RPMI8226 (cell line): Measurements from ENCODE around the gene LSM12.
"Not testable (repeated sequence)": the region's sequence is repeated elsewhere in the genome, so short reads cannot be mapped to it uniquely, and the experiment has no call there.

Source experiments
- DNase-seq: peaks from one replicate; pipeline ENCODE4 v3.0.0-alpha.2; 2015

The LSM12 gene

GRCh38 chr17:44006598-44007345 is 59.7 kb downstream of the LSM12 start:
- DNase-seq, result peak; percentile 97

GRCh38 chr17:44006272-44006597 is 60.2 kb downstream of the LSM12 start:
- no peak for DNase-seq

- DNase-seq, result peak; percentile 32
Measured at GRCh38 chr17:44005527-44006271, 60.8 kb downstream of the LSM12 start.

GRCh38 chr17:44004761-44005526 is 61.5 kb downstream of the LSM12 start:
- DNase-seq, result no peak

GRCh38 chr17:44004077-44004760 is 62.3 kb downstream of the LSM12 start, which contains the start of gene NAGS:
TSS of gene NAGS (plus strand) at chr17:44004622. CDS start at chr17:44004664, 42 bp downstream.
- no peak for DNase-seq

- DNase-seq, result no peak
Measured at GRCh38 chr17:44002141-44002848, 64.2 kb downstream of the LSM12 start.

GRCh38 chr17:44001461-44001920 is 65.0 kb downstream of the LSM12 start:
- no peak for DNase-seq

- no peak for DNase-seq
Measured at GRCh38 chr17:44000871-44001460, 65.5 kb downstream of the LSM12 start.

GRCh38 chr17:44000141-44000860 is 66.2 kb downstream of the LSM12 start:
- no peak for DNase-seq

- DNase-seq, result no peak
Measured at GRCh38 chr17:43999024-43999423, 67.4 kb downstream of the LSM12 start.

GRCh38 chr17:43998552-43998951 is 67.9 kb downstream of the LSM12 start:
- DNase-seq, result no peak

GRCh38 chr17:43997180-43997579 is 69.3 kb downstream of the LSM12 start:
- DNase-seq, result not testable (repeated sequence)

- DNase-seq, result no peak
Measured at GRCh38 chr17:43995150-43995471, 71.4 kb downstream of the LSM12 start.

GRCh38 chr17:43994272-43995149 is 72.0 kb downstream of the LSM12 start:
- DNase-seq, result peak; percentile 71

- DNase-seq, result no peak
Measured at GRCh38 chr17:43992641-43993040, 73.8 kb downstream of the LSM12 start.

GRCh38 chr17:43988301-43988700 is 78.2 kb downstream of the LSM12 start:
- no peak for DNase-seq

- no peak for DNase-seq
Measured at GRCh38 chr17:43987131-43988021, 79.1 kb downstream of the LSM12 start.

- peak; percentile 26 for DNase-seq
Measured at GRCh38 chr17:43986225-43986981, 80.1 kb downstream of the LSM12 start.
